Esophagus squamous epithelium (tissue), 4 donors: Measurements from ENCODE around the gene HMCN2.

Source experiments
- POLR2A ChIP-seq, 4 donors: fragments of 450-650 bp; IDR thresholded peaks; one replicate each; pipeline ENCODE4 v1.6.1; 2017; ENCODE audit warnings: antibody characterized with exemption in 4 of 4, mild to moderate bottlenecking in 4 of 4, moderate library complexity in 3 of 4
- TF ChIP-seq, protein P1 (sequence below), 6 experiments: fragments of 450-650 bp in 4 of 6; fragments of 200-600 bp in 2 of 6; sonication (generic) in 2 of 6; IDR thresholded peaks; one replicate each; pipeline ENCODE4 v1.5.1; 2016 to 2019; ENCODE audit warnings: antibody characterized with exemption in 6 of 6, mild to moderate bottlenecking in 4 of 6, moderate library complexity in 4 of 6

GRCh38 chr9:130345897-130346385 lies 80.4 kb downstream of the HMCN2 start:
- no peak for TF ChIP-seq POLR2A (IDR thresholded peaks at IDR 0.05)
- TF ChIP-seq, protein P1, sequence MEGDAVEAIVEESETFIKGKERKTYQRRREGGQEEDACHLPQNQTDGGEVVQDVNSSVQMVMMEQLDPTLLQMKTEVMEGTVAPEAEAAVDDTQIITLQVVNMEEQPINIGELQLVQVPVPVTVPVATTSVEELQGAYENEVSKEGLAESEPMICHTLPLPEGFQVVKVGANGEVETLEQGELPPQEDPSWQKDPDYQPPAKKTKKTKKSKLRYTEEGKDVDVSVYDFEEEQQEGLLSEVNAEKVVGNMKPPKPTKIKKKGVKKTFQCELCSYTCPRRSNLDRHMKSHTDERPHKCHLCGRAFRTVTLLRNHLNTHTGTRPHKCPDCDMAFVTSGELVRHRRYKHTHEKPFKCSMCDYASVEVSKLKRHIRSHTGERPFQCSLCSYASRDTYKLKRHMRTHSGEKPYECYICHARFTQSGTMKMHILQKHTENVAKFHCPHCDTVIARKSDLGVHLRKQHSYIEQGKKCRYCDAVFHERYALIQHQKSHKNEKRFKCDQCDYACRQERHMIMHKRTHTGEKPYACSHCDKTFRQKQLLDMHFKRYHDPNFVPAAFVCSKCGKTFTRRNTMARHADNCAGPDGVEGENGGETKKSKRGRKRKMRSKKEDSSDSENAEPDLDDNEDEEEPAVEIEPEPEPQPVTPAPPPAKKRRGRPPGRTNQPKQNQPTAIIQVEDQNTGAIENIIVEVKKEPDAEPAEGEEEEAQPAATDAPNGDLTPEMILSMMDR (IDR thresholded peaks at IDR 0.05): no peak
